CD4-positive, alpha-beta T cell treated with Interleukin-15 for 4 hours (primary cell): ENCODE measurements around the gene FAT1.

Experiments
- DNase-seq: peaks from one replicate; pipeline ENCODE4 v3.0.0-alpha.2; 2020; ENCODE audit warnings: low spot score

Gene FAT1

DNA sequence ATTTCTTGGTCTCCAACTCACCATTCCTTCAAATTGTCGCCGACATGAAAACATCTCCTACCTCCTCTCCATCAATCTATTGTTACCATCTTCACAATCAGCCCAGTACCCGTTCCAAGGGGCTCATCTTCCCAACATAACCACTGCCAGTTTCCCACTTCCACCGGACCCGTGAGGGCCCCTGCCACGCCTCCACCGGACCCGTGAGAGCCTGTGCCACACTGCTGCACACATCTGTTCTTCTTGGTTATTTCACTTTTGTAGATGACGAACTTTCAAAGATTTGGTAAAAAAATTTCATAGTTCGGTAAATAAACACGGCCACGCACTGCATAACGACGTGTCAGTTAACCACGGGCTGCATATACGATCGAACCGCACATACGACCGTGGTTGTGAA lies 65.0 kb downstream of the FAT1 start:
- no peak for DNase-seq

DNA sequence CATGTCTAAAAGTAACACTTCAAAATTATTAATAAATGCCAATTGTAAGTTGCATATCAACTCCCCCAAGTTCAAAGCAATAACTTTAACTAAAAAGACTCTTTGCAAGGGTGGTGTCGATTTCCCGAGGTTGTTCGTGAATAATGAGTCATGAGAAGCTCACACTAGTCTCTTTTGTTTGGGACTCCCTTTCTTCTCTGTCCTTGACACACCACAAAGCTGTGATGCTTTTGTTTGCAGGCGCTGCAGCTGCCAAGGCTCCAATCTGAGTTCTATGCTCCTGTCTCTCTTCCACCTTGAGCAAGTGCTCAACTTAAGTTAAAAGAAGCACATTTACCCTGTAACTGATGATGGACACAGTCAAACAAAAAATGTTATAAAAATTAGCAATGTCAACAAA lies 65.9 kb downstream of the FAT1 start:
- DNase-seq, result no peak

DNA sequence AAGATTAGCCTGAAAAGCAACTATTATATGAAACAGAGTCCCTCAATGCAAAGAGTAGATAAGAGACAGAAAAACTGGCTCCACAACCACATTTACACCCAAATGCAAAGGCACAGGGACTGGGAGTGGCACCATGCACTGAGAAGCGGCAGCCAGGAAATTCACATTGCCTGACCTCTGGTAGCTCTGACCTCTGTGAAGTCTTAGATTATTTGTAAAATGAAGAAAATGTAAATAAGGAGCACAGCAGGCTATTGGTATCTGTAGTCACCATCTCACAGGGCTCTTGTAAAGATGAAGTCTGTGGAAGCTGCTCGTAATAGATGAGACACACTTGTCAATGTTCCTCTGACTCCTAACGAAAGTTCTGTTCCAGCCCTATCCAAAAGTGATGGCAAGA lies 69.7 kb downstream of the FAT1 start:
- DNase-seq, result no peak

DNA sequence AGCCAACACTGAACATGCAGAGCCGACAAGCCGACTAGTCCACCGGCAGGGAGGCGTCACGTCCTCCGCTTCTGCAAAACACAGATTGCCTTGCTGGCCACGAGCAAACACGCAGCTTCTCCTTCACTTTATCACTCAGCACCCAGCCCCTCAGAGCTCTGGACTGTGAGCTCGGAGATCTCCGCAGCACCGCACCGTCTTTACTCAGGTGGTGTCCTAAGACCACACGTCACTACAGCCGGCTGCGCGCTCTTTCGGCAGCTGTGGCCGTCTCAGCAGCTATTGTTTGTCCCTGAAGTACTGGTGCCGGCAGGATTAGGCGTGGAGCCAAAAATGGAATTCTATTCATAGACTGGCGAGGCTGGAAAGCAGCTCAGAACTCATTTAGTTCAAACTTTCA lies 72.0 kb downstream of the FAT1 start:
- DNase-seq, result no peak

DNA sequence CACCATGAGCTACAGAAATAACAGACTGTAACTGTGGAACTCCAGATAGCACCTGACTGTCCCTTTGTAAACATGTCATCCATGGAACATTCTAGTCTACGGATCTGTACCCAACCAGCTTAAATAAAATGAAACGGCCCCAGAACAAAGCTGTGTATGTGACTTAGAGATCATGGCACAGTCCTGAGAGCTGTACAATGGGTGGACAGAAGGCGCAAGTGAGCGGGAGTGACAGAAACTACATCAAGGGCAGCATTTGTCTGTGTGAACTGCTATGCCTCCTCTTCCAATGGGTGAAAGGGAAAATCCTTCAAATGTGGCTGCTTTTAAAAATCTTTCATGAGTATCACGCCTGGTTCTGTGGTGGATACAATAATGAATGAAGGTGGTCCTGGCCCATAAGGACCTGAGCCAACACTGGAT lies 72.5 kb downstream of the FAT1 start:
- no peak for DNase-seq

DNA sequence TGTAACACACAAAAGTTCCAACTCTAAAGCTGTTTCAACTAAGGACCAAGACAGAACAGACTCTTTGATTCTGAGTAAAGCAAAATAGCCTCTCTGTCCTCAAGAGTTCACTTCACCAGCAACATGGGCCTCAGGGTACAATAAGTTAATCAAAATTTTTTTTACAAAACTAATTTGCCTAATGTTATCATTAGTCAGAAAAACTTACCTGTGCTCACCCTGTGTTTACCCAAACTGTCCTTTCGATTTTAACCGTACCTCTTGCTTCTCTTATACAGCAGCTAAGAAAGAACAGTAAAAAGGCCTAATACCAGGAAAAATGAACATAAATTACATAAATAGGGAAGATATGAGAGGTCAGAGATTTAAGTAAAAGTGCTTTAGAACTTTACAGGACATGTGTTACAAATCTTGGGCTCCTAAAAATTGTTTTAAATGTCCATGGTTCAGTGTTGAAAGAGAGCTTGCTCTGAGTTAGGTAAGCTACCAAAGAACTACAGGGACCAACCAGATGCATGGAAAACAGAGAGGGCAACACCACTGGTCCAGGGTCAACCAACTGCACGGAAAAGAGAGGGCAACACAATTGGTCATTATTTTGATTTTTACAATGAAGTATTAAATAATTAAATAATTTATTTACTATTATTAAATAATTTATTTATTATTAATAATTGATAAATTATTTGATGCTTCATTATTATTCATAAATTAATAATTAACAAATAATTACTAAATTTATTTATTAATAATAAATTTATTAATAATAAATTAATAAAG lies 73.1 kb downstream of the FAT1 start:
- no peak for DNase-seq

DNA sequence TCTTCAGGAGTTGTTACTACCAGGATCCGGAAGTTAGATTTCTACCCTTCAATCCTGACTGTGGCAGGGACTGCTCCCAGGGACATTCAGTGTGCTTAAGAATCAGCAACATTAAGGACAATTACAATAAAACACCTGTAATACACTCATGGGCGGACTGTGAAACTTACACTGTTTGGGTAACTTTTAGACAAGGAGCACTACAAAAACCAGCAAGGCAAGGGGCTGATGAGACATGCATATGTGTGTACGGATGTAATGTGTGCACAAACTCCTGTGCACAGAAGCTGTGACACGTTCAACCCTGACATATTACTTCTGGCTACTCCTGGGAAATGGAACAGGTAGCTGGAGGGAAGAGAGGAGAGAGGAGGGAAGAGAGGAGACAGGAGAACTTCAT lies 75.8 kb downstream of the FAT1 start:
- DNase-seq, result no peak

DNA sequence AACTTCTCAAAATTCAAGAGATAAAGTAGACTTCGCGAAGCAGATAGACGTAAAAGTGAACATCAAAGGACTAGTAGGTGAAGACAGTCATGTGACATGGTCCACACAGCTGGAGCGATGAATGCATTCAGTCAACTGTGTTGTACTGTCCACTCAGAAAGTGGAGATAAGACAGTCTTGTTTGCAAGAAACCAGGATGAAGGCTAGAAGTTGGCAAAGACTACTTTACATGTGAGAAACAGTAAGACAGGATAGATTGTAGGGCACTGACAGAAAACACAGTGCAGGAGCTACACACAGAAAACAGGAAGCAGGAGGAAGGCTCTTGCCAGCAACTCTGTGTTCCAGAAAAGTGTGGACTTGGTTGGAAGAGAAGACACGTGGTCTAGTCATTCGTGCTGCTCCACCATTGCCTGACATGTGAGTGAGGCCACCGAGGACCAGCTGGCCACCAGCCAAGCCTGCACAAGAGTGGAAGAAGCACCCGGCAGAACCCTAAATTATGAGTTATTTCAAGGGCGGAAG lies 78.9 kb downstream of the FAT1 start:
- no peak for DNase-seq

DNA sequence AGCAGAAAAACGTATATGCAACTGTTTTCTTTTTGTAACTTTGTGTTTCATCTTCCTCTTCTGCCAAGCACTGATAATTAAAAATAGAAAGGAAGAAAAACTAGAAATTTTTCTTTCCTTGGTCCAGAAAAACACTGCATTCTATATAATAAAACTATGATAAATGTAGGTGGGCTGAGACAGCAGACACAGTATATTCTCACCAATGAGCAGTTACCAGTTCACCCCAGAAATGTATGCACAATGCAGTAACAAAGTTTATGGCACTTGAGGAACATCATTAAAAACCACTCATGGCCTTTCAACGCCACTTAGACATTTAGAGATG lies 79.4 kb downstream of the FAT1 start:
- no peak for DNase-seq

DNA sequence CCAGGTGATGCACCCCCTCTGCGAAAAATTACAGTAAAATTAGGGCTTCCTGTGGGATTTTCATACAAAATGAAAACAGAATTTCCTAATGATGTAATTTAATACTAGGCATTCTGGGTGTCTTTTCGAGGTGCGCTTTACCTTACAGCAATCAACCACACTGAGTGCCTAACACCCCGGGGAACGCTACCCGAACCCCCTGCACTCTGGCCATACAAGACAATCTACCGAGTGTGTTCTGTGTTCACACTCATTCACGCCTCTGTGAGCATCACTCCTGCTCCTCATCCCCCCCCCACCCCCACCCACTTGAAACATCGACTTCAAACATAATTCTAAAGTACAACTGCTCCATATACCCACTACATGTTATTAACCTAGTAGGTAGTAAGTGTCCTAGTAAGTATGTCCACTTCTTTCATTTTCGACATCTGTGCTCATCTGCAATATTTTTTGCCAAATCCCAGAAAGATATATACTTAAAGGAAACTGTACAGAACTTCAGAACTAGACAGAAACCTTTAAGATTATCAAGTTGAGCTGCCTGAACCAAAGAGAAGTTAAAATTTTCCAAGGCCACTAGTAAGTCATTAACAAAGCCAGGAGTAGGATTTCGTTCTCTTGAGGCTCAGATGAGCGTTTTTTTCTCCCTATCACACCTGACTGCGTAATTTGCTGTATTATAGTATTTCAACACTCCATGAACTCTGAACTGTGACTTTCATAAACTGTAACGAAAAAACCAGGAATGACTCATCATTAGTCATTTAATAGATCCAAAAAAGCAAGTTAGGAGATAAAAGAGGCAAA lies 80.0 kb downstream of the FAT1 start:
- DNase-seq, result no peak

DNA sequence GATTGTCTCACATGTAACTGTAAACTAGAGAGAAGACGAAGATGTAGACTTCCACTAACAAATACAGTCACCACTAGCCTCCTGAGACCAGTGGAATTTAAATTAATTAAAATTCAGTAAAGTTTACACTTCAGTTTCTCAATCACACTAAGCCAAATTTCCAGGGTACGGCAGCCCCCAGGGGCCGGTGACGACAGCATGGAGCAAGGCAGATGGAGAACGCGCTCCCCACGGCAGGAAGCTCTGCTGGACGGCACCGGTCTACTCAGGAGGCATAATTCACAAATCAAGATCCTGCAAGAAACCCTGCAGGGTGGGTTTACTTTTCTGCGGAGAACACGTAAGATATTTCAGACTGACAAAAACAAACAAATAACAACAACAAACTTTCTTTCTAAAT lies 80.7 kb downstream of the FAT1 start:
- no peak for DNase-seq

DNA sequence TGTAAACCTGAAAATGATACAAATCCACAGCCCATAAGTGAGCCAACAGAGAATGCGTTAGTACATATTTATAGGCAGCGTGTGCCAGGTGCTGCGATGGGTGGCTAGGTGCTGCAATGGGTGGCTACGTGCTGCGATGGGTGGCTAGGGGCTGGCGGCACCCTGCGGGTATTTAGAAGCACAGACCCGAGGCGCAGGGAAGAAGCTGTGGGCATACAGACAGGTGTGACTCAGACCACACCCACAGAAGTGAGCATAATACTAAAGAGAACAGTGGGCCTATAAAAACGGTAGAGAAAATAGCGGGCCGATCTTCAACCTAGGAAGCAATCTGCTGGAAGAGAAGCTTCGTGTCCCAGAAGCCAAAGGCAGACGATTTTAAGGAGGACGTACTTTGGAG lies 81.1 kb downstream of the FAT1 start:
- DNase-seq, result no peak

DNA sequence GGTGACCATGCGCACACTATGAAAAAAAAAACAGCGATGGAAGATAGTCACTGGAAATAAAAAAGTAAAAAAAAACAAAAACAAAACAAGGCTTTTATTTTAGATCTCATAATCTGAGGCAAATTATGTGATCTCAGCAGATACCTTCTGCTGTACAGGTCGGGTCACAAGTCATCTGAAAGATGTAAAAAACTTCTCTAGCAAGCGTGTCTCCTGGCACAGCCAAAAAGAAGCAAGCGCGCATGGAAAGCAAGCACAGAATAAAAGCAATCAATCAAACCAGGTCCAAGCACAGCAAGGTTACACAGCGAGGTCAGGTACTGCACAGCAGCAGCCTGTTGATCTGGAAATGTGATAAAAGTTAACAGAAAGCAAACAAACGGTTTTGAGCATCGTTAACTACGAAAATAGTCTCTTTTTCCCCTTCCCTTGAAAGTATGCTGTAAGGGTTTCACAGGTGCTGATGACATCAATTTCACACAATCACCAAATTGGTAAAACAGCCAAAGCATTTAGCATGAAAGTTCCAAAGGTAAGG lies 89.0 kb downstream of the FAT1 start:
- DNase-seq, result no peak

DNA sequence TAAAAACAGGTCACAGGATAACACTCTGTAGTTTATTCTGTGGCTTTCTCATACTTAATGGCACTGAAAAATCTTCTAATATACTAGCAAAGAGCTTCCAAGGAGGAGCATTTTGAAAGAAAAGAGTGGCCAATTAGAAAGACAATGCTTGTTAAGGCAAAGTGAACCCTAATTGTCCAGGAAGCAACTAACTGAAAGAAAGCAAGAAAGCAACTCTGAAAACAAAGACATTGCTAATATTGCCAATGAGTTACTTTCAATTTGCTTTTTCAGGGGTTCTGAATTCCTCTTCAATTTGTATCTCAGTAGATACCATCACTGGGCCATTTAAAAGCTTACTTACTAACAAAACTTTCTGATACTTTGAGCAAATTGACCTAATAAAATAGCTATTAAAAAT lies 89.8 kb downstream of the FAT1 start:
- no peak for DNase-seq

DNA sequence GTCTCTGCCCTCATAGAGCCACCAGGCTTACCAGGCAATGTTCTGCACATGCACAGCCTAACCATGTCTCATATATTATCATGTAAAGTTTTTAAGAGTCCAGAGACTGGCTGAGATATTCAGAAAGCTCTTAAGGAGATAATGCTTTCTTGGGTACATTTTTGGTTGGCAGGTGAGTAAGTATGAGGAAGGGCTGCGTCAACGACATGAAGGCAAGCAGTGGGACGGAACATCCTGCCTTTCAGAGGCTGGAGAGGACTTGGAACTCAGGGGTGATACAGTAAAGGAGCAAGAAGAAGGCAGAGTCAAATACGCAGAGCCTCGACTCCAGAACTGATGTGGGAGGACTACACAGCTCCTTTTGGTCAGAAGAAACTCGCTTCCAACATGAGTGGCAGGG lies 93.5 kb downstream of the FAT1 start:
- no peak for DNase-seq

DNA sequence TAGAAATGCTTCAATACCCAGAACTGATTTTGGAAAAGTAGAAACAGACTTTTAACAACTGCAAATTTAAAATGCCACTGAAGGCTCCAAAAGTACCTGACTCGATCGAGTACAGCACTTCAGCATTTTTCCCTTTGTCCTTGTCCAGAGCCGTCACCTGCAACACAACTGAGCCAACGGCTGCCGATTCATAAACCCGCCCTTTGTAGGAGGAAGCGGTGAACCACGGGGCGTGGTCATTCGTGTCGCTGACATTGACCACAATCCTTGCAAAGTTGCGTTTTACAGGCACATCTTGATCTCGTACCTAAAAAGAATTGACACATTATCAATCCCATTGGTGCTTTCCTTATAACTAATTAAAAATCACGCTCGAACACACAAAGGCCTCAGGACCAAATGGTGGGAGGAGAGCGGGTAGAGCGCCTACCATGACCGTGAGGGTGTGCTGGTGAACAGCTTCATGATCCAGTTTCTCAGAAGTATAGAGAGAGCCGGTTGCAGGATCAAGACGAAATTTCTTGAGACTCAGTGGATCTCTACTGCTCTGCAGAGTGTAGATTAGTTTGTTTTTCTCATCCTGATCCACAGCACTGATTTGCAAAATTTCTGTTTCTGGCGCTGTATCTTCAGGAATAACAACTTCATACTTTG lies 95.5 kb downstream of the FAT1 start:
- DNase-seq, result no peak

DNA sequence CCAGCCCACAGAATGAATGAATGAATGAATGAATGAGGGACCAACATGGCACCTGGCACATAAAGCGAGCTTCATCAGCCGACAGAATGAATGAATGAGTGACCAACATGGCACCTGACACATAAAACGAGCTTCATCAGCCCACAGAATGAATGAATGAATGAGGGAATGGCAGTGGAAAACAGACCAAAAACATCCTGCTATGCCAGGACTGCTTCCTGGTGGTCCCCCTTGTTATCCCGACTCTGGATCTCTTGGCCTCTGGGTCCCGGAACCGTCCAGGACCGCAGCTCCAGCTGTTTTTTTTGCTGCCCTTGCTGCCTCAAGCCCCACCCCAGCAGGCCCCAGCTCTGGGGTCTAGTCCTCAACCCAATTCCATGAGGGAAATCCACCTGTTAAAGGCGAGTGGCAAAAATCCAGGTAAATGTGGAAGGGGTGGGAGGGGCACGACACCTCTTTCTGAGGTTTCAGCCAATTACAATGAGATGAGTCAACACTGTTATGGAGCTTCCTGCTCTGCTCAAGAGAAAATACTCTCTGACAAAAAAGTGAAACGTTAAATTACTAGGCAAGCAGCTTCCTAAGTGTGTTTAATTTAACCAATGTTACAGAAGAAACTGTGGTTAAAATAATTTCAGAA lies 96.3 kb downstream of the FAT1 start:
- no peak for DNase-seq

DNA sequence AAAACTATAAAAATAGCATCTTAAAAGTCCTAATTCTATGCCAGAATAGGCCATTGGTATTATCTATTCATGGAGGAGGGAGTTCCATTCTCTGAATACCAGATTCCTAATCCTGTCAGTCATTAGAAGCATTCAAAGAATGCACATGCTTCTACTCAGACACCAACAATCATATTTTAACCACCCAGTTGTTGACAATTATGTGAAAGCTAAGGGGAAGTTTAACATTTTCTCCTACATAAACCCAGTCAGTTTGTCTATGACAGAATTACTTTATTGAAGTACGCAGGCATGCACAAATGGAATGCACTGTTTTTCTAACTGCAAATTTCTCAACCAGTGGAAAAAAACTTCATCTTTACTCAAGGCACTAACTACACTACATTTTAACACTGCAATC lies 98.7 kb downstream of the FAT1 start:
- DNase-seq, result no peak

DNA sequence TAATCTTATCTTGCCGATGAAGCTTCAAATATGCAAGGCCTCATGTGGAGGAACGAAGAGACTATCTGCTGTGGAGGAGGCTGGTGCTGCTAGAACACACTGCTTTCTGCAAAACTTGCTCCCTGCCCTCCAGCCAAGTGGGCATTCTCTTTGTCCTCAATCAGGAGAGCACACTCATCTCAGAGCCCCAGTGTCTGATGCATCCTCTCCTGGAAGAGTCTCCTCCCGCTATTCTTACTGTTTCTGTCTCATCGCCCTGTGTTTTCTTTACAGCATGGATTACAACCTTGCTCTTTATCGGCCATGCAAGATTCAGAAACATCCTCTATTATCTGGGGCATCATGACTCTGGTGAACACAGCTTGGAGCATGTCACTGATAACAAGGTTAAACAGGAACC lies 100.1 kb downstream of the FAT1 start:
- DNase-seq, result no peak

DNA sequence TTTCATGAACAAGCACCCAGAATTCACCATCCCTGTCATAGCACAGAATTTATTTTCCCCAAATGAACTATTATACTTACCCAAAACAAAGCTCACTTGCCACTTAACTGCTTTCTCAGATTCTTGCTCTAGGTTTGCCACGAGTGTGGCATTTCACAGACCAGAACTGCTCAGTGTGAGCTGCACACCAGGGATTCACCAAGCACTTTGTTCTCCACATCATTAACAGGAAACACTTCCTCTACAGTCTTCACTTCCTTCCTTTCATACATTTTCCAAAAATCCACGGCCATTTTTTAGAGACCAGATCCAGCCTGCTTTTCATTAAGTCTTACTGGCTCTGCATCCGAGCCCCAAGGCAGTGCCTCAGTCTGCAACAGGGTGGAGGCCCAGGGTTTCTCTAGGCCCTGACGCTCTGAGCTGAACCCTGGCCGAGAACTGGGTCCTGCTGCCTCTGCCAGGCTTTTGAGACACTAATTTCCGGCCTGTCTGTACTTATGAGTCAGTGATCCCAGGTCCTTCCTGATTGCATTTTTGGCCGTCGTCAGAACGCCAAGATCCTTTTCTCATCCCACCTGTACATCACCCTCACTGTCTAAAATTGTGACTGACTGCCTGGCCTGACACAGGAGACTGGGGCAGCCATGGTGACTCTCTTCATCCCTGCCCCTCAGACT lies 100.7 kb downstream of the FAT1 start:
- no peak for DNase-seq

DNA sequence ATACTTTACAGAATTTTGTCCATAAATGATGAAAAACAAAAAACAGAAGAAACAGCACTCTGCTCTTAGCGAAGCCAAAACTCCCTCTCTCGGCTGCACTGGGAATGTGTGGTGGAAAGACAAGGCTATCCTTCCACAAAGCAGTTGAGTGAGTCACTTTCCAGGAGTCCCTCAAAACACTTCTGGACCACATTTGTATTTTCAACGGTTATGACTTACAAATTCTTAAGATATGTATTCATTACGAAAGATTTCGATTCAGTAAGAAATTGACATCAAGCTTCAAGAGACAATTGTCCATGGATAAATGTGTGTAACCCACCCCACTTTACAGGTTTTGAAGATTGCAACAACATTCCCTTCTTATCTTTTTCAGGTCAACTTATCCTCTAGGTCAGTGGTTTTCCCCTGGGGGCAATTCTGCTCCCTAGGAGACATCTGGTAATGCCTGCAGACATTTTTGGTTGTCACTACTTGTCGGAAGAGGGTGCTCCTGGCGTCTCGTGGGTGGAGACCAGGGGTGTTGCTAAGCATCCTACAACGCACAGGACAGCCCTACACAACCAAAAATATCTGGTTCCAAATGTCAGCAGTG lies 101.6 kb downstream of the FAT1 start:
- DNase-seq, result no peak
